Measurements from ENCODE around the gene PITX2.

PITX2 gene

GRCh38 chr4:110621839-110622751, 782 bp downstream of the PITX2 start:
- no peak for DNase-seq

GRCh38 chr4:110621328-110621812, 1.5 kb downstream of the PITX2 start:
- DNase-seq = no peak

- DNase-seq = no peak
These were observed 2.1 kb downstream of the PITX2 start for GRCh38 chr4:110620691-110621327.

- DNase-seq = no peak
These were observed 2.6 kb downstream of the PITX2 start for GRCh38 chr4:110620322-110620690.

- DNase-seq = no peak
These were observed 3.2 kb downstream of the PITX2 start for GRCh38 chr4:110619463-110620247.

GRCh38 chr4:110618581-110619462, 4.1 kb downstream of the PITX2 start:
- DNase-seq = no peak

- no peak for DNase-seq
These were observed 5.0 kb downstream of the PITX2 start for GRCh38 chr4:110617646-110618580.

GRCh38 chr4:110617075-110617640, 5.7 kb downstream of the PITX2 start:
- no peak for DNase-seq

GRCh38 chr4:110616238-110617074, 6.4 kb downstream of the PITX2 start:
- no peak for DNase-seq

GRCh38 chr4:110615353-110616237, 7.3 kb downstream of the PITX2 start:
- DNase-seq = no peak

- no peak for DNase-seq
These were observed 7.9 kb downstream of the PITX2 start for GRCh38 chr4:110614976-110615352.

- DNase-seq = no peak
These were observed 8.5 kb downstream of the PITX2 start for GRCh38 chr4:110614173-110614963.

GRCh38 chr4:110613745-110614144, 9.1 kb downstream of the PITX2 start:
- no peak for DNase-seq

- DNase-seq = no peak
These were observed 10.1 kb downstream of the PITX2 start for GRCh38 chr4:110612631-110613269.

GRCh38 chr4:110611968-110612447, 10.9 kb downstream of the PITX2 start:
- DNase-seq = no peak

- DNase-seq = no peak
These were observed 11.7 kb downstream of the PITX2 start for GRCh38 chr4:110610940-110611831.
